HG02943 (cell line): ENCODE measurements around the gene SAMD8.
"Not testable (repeated sequence)": the region's sequence is repeated elsewhere in the genome, so short reads cannot be mapped to it uniquely, and the experiment has no call there.

Experiments
- ATAC-seq: cut with Tn5 transposase; IDR thresholded peaks from one replicate; pipeline ENCODE4 v1.9.1; 2021; ENCODE audit warnings: mild to moderate bottlenecking, low read depth, moderate library complexity; ENCODE audit not compliant: unreplicated experiment

The SAMD8 gene

GRCh38 chr10:75105576-75106197 lies 5.8 kb upstream of the SAMD8 start:
- ATAC-seq: no peak

- ATAC-seq: no peak
These were observed 5.2 kb upstream of the SAMD8 start for GRCh38 chr10:75106242-75106641.

- ATAC-seq: not testable (repeated sequence)
These were observed 4.6 kb upstream of the SAMD8 start for GRCh38 chr10:75106891-75107290.

- ATAC-seq: no peak
These were observed 3.4 kb upstream of the SAMD8 start for GRCh38 chr10:75107756-75108683.

DNA sequence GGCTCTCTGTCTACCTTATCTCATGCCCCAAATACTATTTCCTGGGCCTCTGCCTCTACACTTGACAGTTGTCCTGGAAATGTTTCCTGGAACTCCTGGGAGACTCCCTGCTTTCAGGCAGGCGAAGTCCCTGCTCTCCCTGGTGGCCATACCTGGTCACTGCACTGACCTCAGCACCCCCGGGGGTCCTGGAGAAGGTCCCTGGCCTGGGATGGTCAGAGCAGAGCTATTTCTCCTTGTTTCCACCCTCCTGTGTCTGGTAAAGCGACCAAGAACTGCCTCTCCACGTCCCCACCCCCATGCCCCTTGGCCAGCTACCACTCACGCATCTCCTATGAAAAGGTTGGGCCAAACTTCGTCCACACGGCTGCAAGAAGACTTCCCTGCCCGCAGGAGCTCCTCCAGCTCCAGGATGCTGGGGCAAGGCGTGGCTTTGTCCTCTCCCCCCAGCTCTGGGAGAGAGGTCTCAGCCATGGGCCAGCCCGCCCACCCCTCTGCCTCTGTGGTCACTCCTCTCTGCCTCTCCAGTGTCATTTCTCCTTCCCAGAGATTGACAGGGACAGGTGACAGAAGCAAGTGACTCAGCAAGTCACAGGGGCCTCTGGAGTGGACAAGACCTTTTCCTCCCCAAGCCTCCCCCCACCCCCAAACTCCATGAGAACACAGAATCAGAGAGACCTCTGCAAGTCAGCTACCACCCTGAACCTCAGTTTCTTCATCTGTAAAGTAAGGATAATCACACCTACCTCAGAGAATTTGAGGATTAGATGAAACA lies 2.6 kb upstream of the SAMD8 start:
- ATAC-seq: no peak

DNA sequence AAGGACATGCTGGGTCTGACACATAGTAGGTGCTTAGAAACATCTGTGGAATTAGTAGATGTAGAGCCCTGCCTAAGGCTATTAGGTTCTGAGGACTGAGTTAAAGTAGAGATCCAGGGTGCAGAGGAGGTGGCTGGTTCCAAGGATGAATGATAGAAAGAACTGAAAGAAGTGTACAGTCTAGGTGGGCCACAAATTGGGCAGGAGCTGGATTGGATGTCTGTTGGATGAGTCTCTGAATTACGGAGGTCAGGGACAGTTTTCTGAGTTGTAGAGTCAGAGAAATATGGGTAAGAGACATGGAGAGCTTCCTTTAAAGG lies 2.0 kb upstream of the SAMD8 start:
- ATAC-seq: no peak

- no peak for ATAC-seq
These were observed 1.3 kb upstream of the SAMD8 start for GRCh38 chr10:75110006-75110632.

- ATAC-seq: peak; percentile 25
These were observed 637 bp downstream of the SAMD8 start for GRCh38 chr10:75111907-75112679.

DNA sequence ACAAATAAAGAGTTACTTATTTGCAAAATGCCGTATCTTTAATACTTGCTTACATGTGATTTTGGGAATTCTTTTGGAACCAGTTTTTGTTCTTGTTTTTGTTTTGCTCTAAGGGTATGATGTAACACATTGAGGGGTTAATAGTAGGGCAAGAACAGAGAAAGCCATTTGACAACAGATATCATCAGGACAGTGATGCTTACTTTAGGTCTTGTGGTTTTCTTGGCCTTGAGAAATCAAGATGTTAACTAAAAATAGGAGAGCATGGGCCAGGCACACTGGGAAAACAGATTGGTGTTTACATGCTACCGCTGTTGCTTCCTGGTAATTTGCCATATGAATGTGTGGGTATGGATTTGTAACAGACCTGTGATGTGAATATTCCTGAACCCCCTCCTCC lies 3.7 kb downstream of the SAMD8 start:
- no peak for ATAC-seq

DNA sequence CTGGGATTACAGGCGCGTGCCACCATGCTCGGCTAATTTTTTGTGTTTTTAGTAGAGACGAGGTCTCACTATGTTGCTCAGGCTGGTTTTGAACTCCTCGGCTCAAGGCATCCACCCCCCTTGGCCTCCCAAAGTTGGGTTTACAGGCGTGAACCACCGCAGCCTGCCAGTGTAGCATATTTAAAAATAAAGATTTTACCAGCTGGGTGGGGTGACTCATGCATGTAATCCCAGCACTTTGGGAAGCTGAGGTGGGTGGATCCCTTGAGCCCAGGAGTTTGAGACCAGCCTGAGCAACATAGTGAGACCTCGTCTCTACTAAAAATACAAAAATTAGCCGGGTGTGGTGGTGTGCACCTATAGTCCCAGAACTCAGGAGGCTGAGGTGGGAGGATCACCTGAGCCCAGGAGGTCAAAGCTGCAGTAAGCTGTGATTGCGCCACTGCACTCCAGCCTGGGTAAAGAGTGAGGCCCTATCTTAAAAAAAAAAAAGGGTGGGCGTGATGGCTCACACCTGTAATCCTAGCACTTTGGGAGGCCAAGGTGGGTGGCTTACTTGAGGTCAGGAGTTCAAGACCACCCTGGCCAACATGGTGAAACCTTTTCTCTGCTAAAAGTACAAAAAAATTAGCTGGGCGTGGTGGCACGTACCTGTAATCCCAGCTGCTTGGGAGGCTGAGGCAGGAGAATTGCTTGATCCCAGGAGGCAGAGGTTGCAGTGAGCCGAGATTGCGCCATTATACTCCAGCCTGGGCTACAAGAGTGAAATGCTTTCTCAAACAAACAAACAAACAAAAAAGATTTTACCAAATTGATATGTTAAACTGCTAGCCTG lies 5.7 kb downstream of the SAMD8 start:
- not testable (repeated sequence) for ATAC-seq

DNA sequence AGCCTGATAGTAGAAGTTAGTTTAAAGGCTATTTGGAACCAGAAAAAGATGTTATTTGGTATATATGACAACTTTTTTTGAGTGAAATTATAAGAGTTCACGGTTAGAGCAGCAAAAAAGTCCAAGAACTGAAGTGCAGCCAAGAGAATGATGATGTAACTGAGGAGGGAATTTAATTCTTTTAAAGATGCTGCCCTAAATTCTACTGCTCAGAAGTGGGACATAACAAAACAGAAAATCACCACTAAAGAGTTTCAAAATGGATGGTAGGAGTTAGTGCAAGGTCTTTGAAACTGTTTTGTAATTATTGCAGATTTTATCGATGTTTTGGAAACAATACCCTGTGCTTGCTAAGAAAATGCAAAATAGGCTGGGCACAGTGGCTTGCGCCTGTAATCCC lies 6.5 kb downstream of the SAMD8 start:
- ATAC-seq: no peak

DNA sequence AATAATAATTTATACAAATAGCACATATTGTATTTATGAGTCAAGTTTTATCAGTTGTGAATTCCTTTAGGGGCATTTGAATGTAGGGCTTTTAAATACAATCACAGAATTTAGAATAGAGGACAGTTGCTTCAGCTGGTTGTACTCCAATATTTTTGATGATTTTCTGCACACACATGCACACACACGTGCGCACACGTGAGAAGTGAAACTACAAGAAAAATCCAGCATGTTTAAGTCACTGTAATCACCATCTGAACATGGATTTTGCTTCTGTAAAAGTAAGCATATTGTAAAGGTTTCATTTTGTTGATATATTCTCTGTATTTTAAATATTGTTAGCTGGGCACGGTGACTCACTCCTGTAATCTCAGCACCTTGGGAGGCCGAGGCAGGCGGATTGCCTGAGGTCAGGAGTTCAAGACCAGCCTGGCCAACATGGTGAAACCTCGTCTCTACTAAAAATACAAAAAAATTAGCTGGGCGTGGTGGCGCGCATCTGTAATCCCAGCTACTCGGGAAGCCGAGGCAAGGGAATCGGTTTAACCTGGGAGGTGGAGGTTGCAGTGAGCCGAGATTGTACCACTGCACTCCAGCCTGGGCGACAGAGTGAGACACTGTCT lies 8.1 kb downstream of the SAMD8 start:
- not testable (repeated sequence) for ATAC-seq

DNA sequence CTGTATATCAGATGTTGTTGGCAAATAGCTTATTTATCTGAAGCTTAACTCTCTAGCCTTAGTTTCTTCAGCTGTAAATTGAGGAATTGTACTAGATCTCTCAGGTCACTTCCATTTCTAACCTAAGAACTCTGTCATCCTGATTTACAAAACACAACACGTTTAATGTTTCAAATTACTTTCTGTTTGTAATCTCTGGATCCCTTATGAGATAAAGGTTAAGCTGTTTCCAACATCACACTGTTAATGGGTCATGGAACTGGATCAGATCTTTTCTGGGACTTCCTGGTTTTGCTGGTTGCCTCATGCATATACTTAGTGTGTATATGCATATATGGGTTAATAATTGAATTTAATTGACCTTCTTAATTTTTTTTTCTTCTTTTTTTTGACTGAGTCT lies 9.9 kb downstream of the SAMD8 start:
- no peak for ATAC-seq

DNA sequence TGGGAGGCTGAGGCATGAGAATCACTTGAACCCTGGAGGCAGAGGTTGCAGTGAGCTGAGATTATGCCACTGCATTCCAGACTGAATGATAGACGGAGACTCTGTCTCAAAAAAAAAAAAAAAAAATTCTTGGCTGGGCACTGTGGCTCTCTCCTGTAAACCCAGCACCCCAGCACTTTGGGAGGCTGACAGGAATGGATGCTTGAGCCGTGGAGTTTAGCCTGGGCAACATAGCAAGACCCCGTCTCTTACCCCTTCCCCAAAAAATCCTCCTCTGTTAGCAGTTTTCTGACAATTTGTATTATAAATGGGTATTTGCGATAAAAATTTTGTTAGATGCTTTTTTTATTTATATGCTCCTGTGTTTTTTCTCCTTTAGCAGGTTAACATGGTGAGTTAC lies 11.0 kb downstream of the SAMD8 start:
- ATAC-seq: no peak

DNA sequence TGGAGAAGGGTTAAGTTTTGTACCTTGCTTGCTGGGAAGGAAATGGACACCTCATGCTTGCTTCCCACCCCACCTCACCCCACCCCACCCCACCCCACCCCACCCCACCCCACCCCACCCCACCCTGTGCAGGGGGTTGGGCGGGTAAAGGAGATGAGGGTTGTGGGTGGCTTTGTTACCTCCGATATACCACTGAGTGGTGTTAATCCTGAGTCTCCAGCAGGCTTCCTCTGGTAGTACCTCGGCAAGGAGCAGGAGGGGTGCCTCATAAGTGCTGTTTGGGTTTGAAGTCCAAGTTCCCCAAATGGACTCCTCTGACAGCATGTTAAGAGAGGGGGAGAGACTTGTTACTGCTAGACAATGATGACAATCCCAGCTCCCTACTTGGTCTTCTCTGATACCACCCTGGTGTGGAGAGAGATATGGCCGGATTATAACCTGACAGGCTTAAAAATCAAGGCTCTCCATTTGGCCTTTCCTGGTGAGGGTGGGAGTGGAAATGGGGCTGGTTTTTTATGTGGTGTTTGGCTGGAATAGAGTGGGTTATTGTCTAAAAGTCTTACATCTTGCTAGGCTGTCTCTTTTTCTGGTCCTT lies 11.7 kb downstream of the SAMD8 start:
- no peak for ATAC-seq

DNA sequence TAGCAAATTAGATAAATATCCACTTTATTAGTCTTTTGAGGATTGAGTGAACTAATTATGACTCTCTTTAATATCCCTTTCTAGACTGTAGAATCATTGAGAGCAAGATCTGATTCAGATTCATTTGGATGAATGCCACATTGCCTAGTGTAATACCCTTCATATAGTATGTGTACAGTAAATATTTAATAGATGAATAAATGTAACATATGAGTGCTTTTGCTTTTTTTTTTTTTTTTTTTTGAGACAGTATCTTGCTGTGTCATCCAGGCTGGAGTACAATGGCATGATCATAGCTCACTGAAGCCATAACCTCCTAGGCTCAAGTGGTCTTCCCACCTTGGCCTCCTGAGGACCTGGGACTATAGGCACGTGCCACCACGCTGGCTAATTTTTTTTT lies 14.8 kb downstream of the SAMD8 start:
- ATAC-seq: no peak

DNA sequence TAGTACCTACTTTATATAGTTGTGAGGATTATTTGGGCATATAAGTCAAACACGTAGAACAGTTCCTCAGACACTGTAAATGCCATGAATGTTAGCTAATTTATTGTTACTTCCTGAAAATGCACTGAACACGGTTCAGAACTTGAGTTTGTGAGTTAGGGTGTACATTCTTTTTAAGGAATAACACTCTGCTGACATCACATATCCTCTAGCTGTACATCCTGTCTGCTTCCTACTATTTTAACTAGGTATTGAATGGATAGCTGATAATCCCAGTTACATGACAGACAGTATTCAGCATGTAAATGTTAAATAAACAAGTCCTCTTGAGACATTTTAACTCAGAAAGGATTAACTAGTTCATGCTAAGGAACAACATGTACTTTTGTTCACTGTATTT lies 16.0 kb downstream of the SAMD8 start:
- ATAC-seq: no peak

GRCh38 chr10:75128985-75129384 lies 17.5 kb downstream of the SAMD8 start:
- ATAC-seq: not testable (repeated sequence)
